HL-60 (cell line): ENCODE results near the gene NMT1.

ENCODE experiments used
- DNase-seq, 2 experiments: peaks; one replicate each; pipeline ENCODE4 v3.0.0-alpha.2; 2010 to 2020; ENCODE audit warnings: low read depth in 1 of 2, low spot score in 1 of 2
- H3K27ac ChIP-seq: fragments of 250-450 bp; sonication (Bioruptor Pico); replicated peaks from 2 replicates; pipeline ENCODE4 v1.5.1; 2020; ENCODE audit warnings: mild to moderate bottlenecking, moderate library complexity
- H3K27me3 ChIP-seq: fragments of 250-450 bp; sonication (Bioruptor Pico); 2 replicates; pipeline ENCODE4 v1.5.1; 2021; ENCODE audit warnings: mild to moderate bottlenecking, moderate library complexity; ENCODE audit not compliant: insufficient read depth, poor library complexity, severe bottlenecking
- H3K4me3 ChIP-seq: replicated peaks from 2 replicates; pipeline ENCODE4 v1.5.1; 2011; ENCODE audit warnings: mild to moderate bottlenecking, control low read depth, low read length; ENCODE audit not compliant: insufficient read depth
- CTCF ChIP-seq: IDR thresholded peaks from one replicate; pipeline ENCODE4 v1.5.1; 2011; ENCODE audit warnings: low read length, control low read depth, inconsistent platforms; ENCODE audit not compliant: insufficient read depth
- GABPA ChIP-seq: IDR thresholded peaks from 2 replicates; pipeline ENCODE4 v1.6.1; 2012; ENCODE audit warnings: low read depth
- POLR2AphosphoS5 ChIP-seq: IDR thresholded peaks from 2 replicates; pipeline ENCODE4 v1.6.1; 2012; ENCODE audit warnings: low read depth
- SPI1 ChIP-seq: IDR thresholded peaks from 2 replicates; pipeline ENCODE4 v1.6.1; 2012; ENCODE audit warnings: low read depth, mild to moderate bottlenecking, borderline replicate concordance
- TF ChIP-seq, protein P1 (sequence below): IDR thresholded peaks from 2 replicates; pipeline ENCODE4 v1.6.1; 2012; ENCODE audit warnings: low read depth; ENCODE audit not compliant: insufficient replicate concordance

The NMT1 gene

DNA sequence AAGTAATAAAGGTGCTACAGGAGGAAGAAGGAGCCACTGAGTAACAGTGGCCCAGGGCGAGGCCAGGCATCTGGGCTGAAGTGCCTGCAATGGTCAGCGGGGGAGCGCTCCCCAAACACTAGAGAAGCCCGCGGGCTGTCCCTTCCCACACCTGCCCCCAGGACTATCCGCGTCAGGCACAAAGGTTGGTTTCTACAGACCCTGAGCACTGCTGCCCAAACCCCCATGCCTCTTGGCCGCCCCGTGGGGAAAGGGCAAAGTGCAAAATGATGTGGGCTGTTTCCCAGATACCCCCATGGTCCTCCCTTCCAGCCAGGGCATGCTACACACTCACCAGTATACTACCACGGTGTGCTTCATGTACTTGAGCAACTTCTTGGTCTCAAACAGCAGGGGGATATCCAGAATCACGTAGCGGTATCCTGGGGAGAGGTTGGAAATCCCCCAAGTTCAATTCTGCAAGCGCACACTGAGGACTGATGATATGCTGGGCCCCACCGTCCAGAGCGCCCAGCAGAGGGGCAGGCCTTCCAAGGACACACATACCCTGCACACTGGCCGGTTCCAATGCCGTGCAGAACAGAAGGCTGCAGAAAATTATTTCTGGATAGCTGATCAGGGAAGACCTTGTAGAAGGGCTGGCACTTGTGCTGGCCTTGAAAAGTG lies 31.2 kb upstream of the NMT1 start:
- no peak overlapping the region for H3K27ac ChIP-seq
- TF ChIP-seq GABPA (no peak), SPI1 (no peak), POLR2AphosphoS5 (no peak), CTCF (no peak)
- TF ChIP-seq, protein P1, sequence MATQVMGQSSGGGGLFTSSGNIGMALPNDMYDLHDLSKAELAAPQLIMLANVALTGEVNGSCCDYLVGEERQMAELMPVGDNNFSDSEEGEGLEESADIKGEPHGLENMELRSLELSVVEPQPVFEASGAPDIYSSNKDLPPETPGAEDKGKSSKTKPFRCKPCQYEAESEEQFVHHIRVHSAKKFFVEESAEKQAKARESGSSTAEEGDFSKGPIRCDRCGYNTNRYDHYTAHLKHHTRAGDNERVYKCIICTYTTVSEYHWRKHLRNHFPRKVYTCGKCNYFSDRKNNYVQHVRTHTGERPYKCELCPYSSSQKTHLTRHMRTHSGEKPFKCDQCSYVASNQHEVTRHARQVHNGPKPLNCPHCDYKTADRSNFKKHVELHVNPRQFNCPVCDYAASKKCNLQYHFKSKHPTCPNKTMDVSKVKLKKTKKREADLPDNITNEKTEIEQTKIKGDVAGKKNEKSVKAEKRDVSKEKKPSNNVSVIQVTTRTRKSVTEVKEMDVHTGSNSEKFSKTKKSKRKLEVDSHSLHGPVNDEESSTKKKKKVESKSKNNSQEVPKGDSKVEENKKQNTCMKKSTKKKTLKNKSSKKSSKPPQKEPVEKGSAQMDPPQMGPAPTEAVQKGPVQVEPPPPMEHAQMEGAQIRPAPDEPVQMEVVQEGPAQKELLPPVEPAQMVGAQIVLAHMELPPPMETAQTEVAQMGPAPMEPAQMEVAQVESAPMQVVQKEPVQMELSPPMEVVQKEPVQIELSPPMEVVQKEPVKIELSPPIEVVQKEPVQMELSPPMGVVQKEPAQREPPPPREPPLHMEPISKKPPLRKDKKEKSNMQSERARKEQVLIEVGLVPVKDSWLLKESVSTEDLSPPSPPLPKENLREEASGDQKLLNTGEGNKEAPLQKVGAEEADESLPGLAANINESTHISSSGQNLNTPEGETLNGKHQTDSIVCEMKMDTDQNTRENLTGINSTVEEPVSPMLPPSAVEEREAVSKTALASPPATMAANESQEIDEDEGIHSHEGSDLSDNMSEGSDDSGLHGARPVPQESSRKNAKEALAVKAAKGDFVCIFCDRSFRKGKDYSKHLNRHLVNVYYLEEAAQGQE: no peak

GRCh38 chr17:45030733-45031132 lies 30.4 kb upstream of the NMT1 start:
- Histone ChIP-seq H3K27ac (no peak overlapping the region), H3K4me3 (no peak overlapping the region), H3K27me3 (no peaks in the 10 kb centered on the region)
- TF ChIP-seq GABPA: no peak
- TF ChIP-seq SPI1: no peak
- TF ChIP-seq, protein P1: no peak
- TF ChIP-seq POLR2AphosphoS5: no peak
- TF ChIP-seq CTCF: no peak
- DNase-seq: no peak

More for the DNA sequence above, 31.2 kb upstream of the NMT1 start:
- no peak for DNase-seq
- Histone ChIP-seq H3K27me3 (no peaks in the 10 kb centered on the region), H3K4me3 (no peak overlapping the region)

DNA sequence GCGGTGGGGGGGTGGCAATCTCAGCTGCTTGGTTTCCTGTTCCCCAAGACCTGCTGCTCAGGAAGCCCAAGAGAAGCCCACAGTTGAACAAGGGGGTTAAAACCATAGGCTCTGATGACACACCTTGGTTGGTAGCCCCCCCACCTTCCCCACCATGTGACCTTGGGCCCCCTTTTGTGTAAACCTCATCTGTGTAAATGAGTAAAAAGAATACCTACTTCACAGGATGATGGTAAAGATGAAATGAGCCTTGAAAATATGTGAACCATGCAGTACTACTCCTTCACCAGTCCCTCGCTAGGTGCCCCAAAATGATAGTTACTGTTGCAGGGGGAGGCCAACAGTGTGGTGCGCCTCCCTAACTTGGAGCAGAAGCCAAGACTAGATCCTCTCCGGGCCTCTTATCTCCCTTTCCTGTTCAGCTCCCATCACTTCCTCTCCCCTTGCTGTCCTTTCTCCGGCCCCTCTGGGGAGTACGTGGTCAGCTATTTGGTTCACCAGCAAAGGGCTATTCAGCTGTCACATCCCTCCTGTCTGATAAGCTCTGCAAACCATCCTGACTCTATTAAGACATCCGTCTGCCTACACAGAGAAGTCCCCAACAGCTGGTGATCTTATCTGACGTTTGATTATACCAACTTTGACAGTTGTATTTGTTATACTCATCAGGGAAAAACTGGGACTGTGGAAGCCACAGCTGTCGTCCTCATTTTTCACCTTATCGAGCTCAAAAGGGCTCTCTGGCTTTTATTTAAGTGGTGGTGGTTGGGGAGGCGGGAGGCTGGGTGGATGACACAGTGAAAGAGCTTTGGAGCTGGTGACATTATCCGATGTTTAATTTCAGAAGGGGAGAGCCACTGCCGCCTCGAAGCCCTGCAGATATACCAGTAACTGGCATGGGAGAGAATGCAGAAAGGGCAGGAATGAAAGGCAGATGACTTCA lies 29.6 kb upstream of the NMT1 start:
- no peaks in the 10 kb centered on the region for H3K27me3 ChIP-seq
- H3K27ac ChIP-seq: no peak overlapping the region
- TF ChIP-seq, protein P1: no peak
- TF ChIP-seq GABPA (no peak), POLR2AphosphoS5 (no peak), CTCF (no peak), SPI1 (no peak)
- H3K4me3 ChIP-seq: no peak overlapping the region
- no peak for DNase-seq
